ENCODE results near the gene SAMHD1. TPM values are rescaled to one million over a fixed set of nuclear protein-coding genes. Genes with fewer than 3 reads are reported as not detected.
"Not testable (repeated sequence)": the region's sequence is repeated elsewhere in the genome, so short reads cannot be mapped to it uniquely, and the experiment has no call there.

The SAMHD1 gene
- total and polyA plus RNA-seq, 11 donors = 13.9 to 164 (median 39.6) TPM

- intact Hi-C loops (cut with DNase I) = loop anchor here in 1 of 10 donors (1.0 kb wide), 1 partner anchor 12 kb away; no protein-coding TSS in a partner anchor
- Histone ChIP-seq H3K27ac (peak overlapping the region; percentile 64 to 95 (median 85)), H3K36me3 (no peaks in the 10 kb centered on the region), H3K27me3 (no peaks in the 10 kb centered on the region), H3K4me1 (peaks cover 0 to 89% (median 70%) of the 10 kb centered on the region in 12 donors), H3K9me3 (peaks cover 0 to 5% (median 0%) of the 10 kb centered on the region in 12 donors), H3K4me3 (no peak overlapping the region)
- WGBS, 4 donors = 49 to 56% (median 54%) methylated on average over 18 of the region's 18 CpGs
- peak in 4 of 5 donors; percentile 76 to 92 (median 83) for DNase-seq
- TF ChIP-seq POLR2A (IDR thresholded peaks at IDR 0.05) = no peak
- no peak for TF ChIP-seq CTCF (IDR thresholded peaks at IDR 0.05)
- peak; percentile 82 to 90 (median 89) for ATAC-seq
Measured at GRCh38 chr20:36847009-36847709, 104.3 kb downstream of the SAMHD1 start.

GRCh38 chr20:36845288-36845971 lies 106.1 kb downstream of the SAMHD1 start:
- H3K9me3 ChIP-seq = peaks cover 0 to under 1% (median 0%) of the 10 kb centered on the region in 12 donors
- DNase-seq = no peak
- 57 to 80% (median 66%) methylated on average over 1 to 10 of the region's 10 CpGs for WGBS, 4 donors
- peak overlapping the region in 11 of 12 donors; percentile 76 to 95 (median 86) for H3K27ac ChIP-seq
- intact Hi-C loops (cut with DNase I) = no loop called here
- H3K4me1 ChIP-seq = peaks cover 0 to 90% (median 61%) of the 10 kb centered on the region in 12 donors
- no peak for ATAC-seq
- H3K27me3 ChIP-seq = no peaks in the 10 kb centered on the region
- H3K4me3 ChIP-seq = no peak overlapping the region
- no peaks in the 10 kb centered on the region for H3K36me3 ChIP-seq
- TF ChIP-seq POLR2A (IDR thresholded peaks at IDR 0.05) (no peak), CTCF (IDR thresholded peaks at IDR 0.05) (no peak)

DNA sequence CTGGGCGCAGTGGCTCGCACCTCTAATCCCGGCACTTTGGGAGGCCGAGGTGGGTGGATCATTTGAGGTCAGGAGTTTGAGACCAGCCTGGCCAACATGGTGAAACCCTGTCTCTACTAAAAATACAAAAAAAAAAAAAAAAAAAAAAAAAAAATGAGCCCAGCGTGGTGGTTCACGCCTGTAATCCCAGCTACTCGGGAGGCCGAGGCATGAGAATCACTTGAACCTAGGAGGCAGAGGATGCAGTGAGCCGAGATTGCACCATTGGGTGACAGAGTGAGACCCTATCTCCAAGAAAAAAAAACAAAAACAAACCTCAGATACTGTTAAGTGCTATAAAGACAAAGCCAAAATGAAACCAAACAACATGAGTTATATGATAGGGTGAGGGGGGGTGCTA lies 110.5 kb downstream of the SAMHD1 start:
- Histone ChIP-seq H3K27ac (peak overlapping the region in 6 of 12 donors; percentile 11 to 93 (median 52)), H3K36me3 (peaks cover 0 to 31% (median 22%) of the 10 kb centered on the region in 9 donors), H3K4me1 (peaks cover 0 to 64% (median 32%) of the 10 kb centered on the region in 12 donors)
- H3K27me3 ChIP-seq; intact Hi-C loops (cut with DNase I); H3K9me3 ChIP-seq; ATAC-seq; DNase-seq; H3K4me3 ChIP-seq: not testable (repeated sequence)
- WGBS, 4 donors = 95 to 99% (median 97%) methylated on average over 9 of the region's 9 CpGs

Other genes with a start within 250 kb of the SAMHD1 start
- 10 to 100 TPM; 17.3 to 34.8 (median 31.1) TPM for gene NDRG3, start 205.6 kb downstream of the SAMHD1 start, total RNA-seq
- gene NDRG3, start 205.6 kb downstream of the SAMHD1 start, polyA plus RNA-seq = 10 to 100 TPM; 21.1 to 22.2 TPM
- gene DSN1, start 177.9 kb downstream of the SAMHD1 start, total RNA-seq = 1 to 10 TPM; 3.7 to 6.2 (median 4.9) TPM
- gene DSN1, start 177.9 kb downstream of the SAMHD1 start, polyA plus RNA-seq = 1 to 10 TPM; 3.2 to 7.0 TPM
- not detected for gene TLDC2, start 75.6 kb downstream of the SAMHD1 start, total RNA-seq
- gene TLDC2, start 75.6 kb downstream of the SAMHD1 start, polyA plus RNA-seq = under 1 TPM in 1 of 2 donors, not detected in 1; 0.15 TPM
- gene RBL1, start 144.3 kb upstream of the SAMHD1 start, total RNA-seq = 1 to 10 TPM; 2.0 to 6.7 (median 4.3) TPM
- gene RBL1, start 144.3 kb upstream of the SAMHD1 start, polyA plus RNA-seq = 1 to 10 TPM; 1.0 to 1.7 TPM
- gene RPN2, start 227.6 kb upstream of the SAMHD1 start, total RNA-seq = 100 to 1,000 TPM in 5 of 9 donors, 10 to 100 TPM in 4; 74.6 to 174 (median 105) TPM
- 100 to 1,000 TPM in 1 of 2 donors, 10 to 100 TPM in 1; 36.3 to 206 TPM for gene RPN2, start 227.6 kb upstream of the SAMHD1 start, polyA plus RNA-seq
- 1 to 10 TPM; 3.5 to 8.1 (median 5.5) TPM for gene MROH8, start 227.8 kb upstream of the SAMHD1 start, total RNA-seq
- 1 to 10 TPM; 1.4 to 3.5 TPM for gene MROH8, start 227.8 kb upstream of the SAMHD1 start, polyA plus RNA-seq